SU-DHL-6 (cell line): ENCODE results near the gene FAM53A.

Experiments
- H2AFZ ChIP-seq: fragments of 200-600 bp; sonication (generic); 2 replicates; pipeline ENCODE4 v1.6.1; 2014; ENCODE audit warnings: low read depth, mild to moderate bottlenecking, moderate library complexity, mixed read lengths, antibody characterized with exemption, low read length; ENCODE audit not compliant: severe bottlenecking
- H3F3A ChIP-seq: fragments of 200-600 bp; shearing (Covaris generic); 2 replicates; pipeline ENCODE4 v1.6.0; 2016; ENCODE audit warnings: antibody characterized with exemption, mild to moderate bottlenecking; ENCODE audit not compliant: insufficient read depth
- H3K27ac ChIP-seq: fragments of 200-600 bp; sonication (generic); 2 replicates; pipeline ENCODE4 v1.5.1; 2016; ENCODE audit warnings: low read depth, mild to moderate bottlenecking, low read length, moderate library complexity, mixed read lengths
- H3K27me3 ChIP-seq: fragments of 200-600 bp; sonication (generic), shearing (Covaris generic); 2 replicates; pipeline ENCODE4 v1.6.0; 2014; ENCODE audit warnings: mild to moderate bottlenecking, low read length
- H3K36me3 ChIP-seq: fragments of 200-600 bp; sonication (generic); 2 replicates; pipeline ENCODE4 v1.6.1; 2014; ENCODE audit warnings: mild to moderate bottlenecking, low read length, mixed read lengths
- H3K4me2 ChIP-seq: fragments of 300-600, 200-600 bp; shearing (Covaris generic), sonication (generic); 2 replicates; pipeline ENCODE4 v1.6.0; 2014; ENCODE audit warnings: low read length, low read depth, mild to moderate bottlenecking; ENCODE audit not compliant: poor library complexity, severe bottlenecking
- H3K4me3 ChIP-seq: fragments of 200-600 bp; sonication (generic); 2 replicates; pipeline ENCODE4 v1.5.1; 2014; ENCODE audit warnings: antibody characterized with exemption, low read length, mild to moderate bottlenecking, mixed read lengths; ENCODE audit not compliant: insufficient read depth, poor library complexity, severe bottlenecking
- H3K79me2 ChIP-seq: fragments of 200-600 bp; sonication (generic); 2 replicates; pipeline ENCODE4 v1.6.1; 2014; ENCODE audit warnings: mild to moderate bottlenecking, low read length, moderate library complexity; ENCODE audit not compliant: insufficient read depth
- H3K9ac ChIP-seq: fragments of 200-600 bp; sonication (generic); 2 replicates; pipeline ENCODE4 v1.7.0; 2014; ENCODE audit warnings: mild to moderate bottlenecking, low read length
- H3K9me2 ChIP-seq: fragments of 200-600 bp; sonication (generic); replicated peaks from 2 replicates; pipeline ENCODE4 v1.6.1; 2014; ENCODE audit warnings: low read length; ENCODE audit not compliant: insufficient read depth
- H3K9me3 ChIP-seq: fragments of 200-600 bp; sonication (generic); 2 replicates; pipeline ENCODE4 v1.6.1; 2014; ENCODE audit warnings: low read length, mixed read lengths; ENCODE audit not compliant: insufficient read depth
- H4K20me1 ChIP-seq: fragments of 200-600 bp; sonication (generic); 2 replicates; pipeline ENCODE4 v1.6.1; 2014; ENCODE audit warnings: low read depth, mild to moderate bottlenecking, antibody characterized with exemption, low read length, moderate library complexity, mixed read lengths
- CTCF ChIP-seq: fragments of 200-600 bp; sonication (generic); IDR thresholded peaks from one replicate; pipeline ENCODE4 v1.5.1; 2017; ENCODE audit warnings: antibody characterized with exemption, mild to moderate bottlenecking, low read length, moderate library complexity; ENCODE audit not compliant: insufficient read depth, poor library complexity, severe bottlenecking
- EZH2phosphoT487 ChIP-seq: fragments of 200-600 bp; sonication (generic), shearing (Covaris generic); conservative IDR thresholded peaks from 2 replicates; pipeline ENCODE4 v1.6.1; 2018; ENCODE audit warnings: mild to moderate bottlenecking, antibody characterized with exemption, low read length, moderate library complexity, mixed read lengths

The FAM53A gene

GRCh38 chr4:1658146-1658545 lies 26.0 kb downstream of the FAM53A start:
- H3K9me3 ChIP-seq: no peaks in the 10 kb centered on the region
- no peak overlapping the region for H3K27ac ChIP-seq
- H3F3A ChIP-seq: no peaks in the 10 kb centered on the region
- no peaks in the 10 kb centered on the region for H3K27me3 ChIP-seq
- no peak overlapping the region for H3K9ac ChIP-seq
- H4K20me1 ChIP-seq: no peaks in the 10 kb centered on the region
- H2AFZ ChIP-seq: no peak overlapping the region
- no peak overlapping the region for H3K4me3 ChIP-seq
- no peaks in the 10 kb centered on the region for H3K9me2 ChIP-seq
- H3K36me3 ChIP-seq: no peaks in the 10 kb centered on the region
- TF ChIP-seq CTCF (no peak), EZH2phosphoT487 (no peak)
- no peak overlapping the region for H3K4me2 ChIP-seq
- H3K79me2 ChIP-seq: no peaks in the 10 kb centered on the region

- H4K20me1 ChIP-seq: no peaks in the 10 kb centered on the region
- no peaks in the 10 kb centered on the region for H3K36me3 ChIP-seq
- no peak overlapping the region for H3K27ac ChIP-seq
- TF ChIP-seq CTCF: no peak
- TF ChIP-seq EZH2phosphoT487: no peak
- H3K4me2 ChIP-seq: no peak overlapping the region
- H3K4me3 ChIP-seq: no peak overlapping the region
- H3K9me3 ChIP-seq: no peaks in the 10 kb centered on the region
- H3K9me2 ChIP-seq: no peaks in the 10 kb centered on the region
- no peak overlapping the region for H2AFZ ChIP-seq
- no peaks in the 10 kb centered on the region for H3F3A ChIP-seq
- no peaks in the 10 kb centered on the region for H3K27me3 ChIP-seq
- no peak overlapping the region for H3K9ac ChIP-seq
- no peaks in the 10 kb centered on the region for H3K79me2 ChIP-seq
These were observed 27.1 kb downstream of the FAM53A start for GRCh38 chr4:1656986-1657385.

DNA sequence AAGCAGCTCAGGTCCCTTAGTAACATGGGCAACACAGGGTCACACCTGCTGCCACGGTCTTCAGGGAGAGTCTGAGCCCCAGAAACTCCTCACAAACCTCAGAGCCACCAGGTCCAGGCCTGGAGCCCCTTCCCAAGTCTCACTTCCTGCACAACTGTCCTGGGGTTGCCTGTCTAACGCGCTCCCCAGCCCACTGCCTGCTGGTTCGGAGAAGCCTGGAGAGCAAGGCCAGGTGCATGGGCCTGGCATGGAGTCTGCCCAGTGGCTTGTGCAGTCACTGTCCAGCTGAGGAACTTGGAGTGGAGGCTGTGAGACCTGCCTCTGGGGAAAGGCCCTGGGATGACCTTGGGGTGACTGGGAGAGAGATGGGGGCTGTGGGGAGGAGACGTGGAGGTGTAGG lies 28.0 kb downstream of the FAM53A start:
- TF ChIP-seq CTCF (no peak), EZH2phosphoT487 (no peak)
- Histone ChIP-seq H3K4me3 (no peak overlapping the region), H4K20me1 (no peaks in the 10 kb centered on the region), H3K27me3 (no peaks in the 10 kb centered on the region), H3K4me2 (no peak overlapping the region), H3K9me2 (no peaks in the 10 kb centered on the region), H3K9me3 (no peaks in the 10 kb centered on the region), H3K36me3 (no peaks in the 10 kb centered on the region), H3F3A (no peaks in the 10 kb centered on the region), H3K79me2 (no peaks in the 10 kb centered on the region), H2AFZ (no peak overlapping the region), H3K9ac (no peak overlapping the region), H3K27ac (no peak overlapping the region)

GRCh38 chr4:1655676-1656075 lies 28.4 kb downstream of the FAM53A start:
- H3K9me2 ChIP-seq: no peaks in the 10 kb centered on the region
- H3K9ac ChIP-seq: no peak overlapping the region
- no peaks in the 10 kb centered on the region for H3K79me2 ChIP-seq
- H3K4me2 ChIP-seq: no peak overlapping the region
- H2AFZ ChIP-seq: no peak overlapping the region
- no peaks in the 10 kb centered on the region for H4K20me1 ChIP-seq
- H3K9me3 ChIP-seq: no peaks in the 10 kb centered on the region
- H3K27me3 ChIP-seq: no peaks in the 10 kb centered on the region
- no peak for TF ChIP-seq EZH2phosphoT487
- TF ChIP-seq CTCF: no peak
- no peaks in the 10 kb centered on the region for H3F3A ChIP-seq
- H3K36me3 ChIP-seq: no peaks in the 10 kb centered on the region
- H3K4me3 ChIP-seq: no peak overlapping the region
- H3K27ac ChIP-seq: no peak overlapping the region
